IPS DF 19.7 (cell line): Measurements from ENCODE around the gene STARD13.

ENCODE experiments used
- DNase-seq: peaks from one replicate; pipeline ENCODE4 v3.0.0-alpha.2; 2013; ENCODE audit warnings: low read depth, low spot score

STARD13 gene

GRCh38 chr13:33307843-33308242 is 22.3 kb upstream of the STARD13 start:
- no peak for DNase-seq

DNA sequence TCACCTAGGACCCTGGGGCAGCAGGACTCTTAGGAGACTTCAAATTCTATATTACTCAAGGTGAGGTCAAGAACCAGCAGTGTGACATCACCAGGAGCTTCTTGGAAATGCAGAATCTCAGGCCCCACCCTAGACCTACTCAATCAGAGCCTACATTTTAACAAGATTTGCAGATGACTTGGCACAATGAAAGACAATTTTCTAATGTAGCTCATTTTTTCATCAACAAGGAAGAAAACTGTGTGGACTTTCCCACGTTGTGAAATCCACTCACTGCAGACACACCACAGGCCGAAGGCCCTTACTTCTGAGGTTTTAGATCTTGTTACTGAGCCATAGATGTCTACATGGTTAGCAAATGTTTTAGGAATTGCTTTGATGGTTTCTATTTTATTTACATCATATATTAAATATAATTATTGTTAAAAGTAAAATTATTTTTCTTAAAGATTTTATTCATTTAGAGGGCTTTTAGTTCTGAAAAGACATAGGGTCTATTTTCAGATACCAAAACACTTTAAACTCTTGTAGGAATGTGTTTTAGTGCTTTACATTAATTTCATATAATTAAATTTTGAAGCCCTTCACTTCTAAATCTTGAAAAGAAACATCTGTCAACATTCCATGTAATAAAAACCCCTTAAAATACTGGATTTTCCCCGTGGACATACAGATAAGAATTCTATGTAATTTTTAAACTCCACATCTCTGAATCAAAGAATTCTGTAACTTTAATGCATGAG is 18.5 kb upstream of the STARD13 start:
- no peak for DNase-seq

DNA sequence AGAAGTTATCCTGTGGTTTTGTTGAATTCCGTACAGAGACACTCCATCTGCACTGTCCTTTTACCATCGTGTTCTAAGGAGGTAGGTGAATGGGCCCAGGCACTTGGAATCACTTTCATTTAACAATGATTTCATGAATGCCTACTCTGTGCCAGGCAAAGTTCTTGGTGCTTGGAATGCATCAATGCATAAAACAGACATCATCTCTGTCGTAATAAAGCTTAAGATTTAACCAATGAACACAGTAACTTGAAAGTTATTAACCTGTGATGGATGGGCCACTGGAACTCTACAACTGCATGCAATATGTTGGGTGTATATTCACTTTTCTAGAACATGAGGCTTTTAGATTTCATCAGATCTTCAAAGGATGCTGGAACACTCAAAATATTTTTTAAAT is 14.1 kb upstream of the STARD13 start:
- DNase-seq: no peak

GRCh38 chr13:33296793-33297425 is 11.4 kb upstream of the STARD13 start:
- DNase-seq: no peak

DNA sequence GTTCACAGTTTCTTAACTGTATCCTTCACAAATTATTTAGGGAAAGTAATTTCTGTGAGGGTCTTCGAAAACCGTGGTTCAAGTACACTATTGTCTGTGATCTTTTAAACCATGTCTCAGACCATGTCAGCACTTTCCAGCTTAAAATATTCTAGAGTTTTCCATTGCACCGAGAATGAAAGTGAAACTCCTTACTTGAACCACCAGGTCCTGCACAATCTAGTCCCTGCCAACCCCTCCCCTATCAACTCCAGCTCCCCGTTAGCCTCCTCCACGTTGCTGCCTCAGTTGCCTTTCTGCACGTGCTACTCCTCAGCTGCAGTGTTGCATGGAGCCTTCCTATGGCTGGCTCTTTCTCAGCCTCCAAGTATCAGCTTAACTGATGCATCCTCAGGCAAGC is 7.2 kb upstream of the STARD13 start:
- no peak for DNase-seq

DNA sequence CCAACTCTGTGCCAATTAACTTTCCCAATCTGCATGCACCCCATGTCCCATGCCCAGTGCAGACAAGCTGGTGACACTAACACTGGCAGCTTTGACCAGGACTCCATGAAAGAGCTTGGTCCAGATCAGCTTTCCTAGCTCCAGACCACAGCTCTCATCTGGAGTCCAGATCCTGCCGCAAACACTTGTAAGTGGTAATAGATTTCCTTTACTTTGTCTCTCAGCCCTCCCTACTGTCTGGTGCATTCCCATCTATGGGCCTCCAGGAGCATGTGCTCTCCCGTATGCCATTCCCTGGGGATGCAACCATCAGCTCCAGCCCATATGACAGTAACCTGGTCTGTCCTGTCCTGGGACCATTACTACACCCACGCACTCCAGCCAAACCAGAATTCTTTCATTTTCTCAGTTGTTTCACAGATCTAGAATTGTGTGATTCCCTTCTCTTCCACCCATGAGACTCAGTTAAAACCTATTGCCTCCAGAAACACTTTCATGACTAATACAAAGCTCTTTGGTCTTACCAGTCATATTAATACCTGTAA is 4.9 kb upstream of the STARD13 start:
- DNase-seq: no peak

DNA sequence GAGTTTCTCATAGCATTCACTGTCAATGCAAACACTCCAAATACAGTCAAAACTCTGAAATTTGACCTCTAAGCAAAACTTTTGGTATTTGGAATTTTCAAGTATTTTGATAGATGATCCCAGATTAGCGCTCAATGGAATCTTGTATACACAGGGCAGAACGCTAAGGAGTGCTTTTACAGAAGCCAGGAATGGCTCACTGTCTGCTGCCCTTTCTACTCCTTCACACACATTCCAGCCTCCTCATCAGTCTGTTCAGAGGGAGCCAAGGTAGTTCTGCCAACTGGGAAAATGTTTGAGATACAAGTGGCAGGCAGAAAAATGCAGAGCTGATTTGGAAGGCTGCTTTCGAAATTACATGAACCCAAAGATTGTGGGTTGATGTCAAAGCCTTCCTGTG is 4.4 kb upstream of the STARD13 start:
- no peak for DNase-seq

- DNase-seq: no peak
Observed at GRCh38 chr13:33287142-33287882, 1.8 kb upstream of the STARD13 start.

- no peak for DNase-seq
Observed at GRCh38 chr13:33286128-33286527, 573 bp upstream of the STARD13 start.

GRCh38 chr13:33284916-33285315 is 639 bp downstream of the STARD13 start:
- no peak for DNase-seq

GRCh38 chr13:33284031-33284430 is 1.5 kb downstream of the STARD13 start:
- no peak for DNase-seq

- DNase-seq: no peak
Observed at GRCh38 chr13:33283195-33283911, 2.2 kb downstream of the STARD13 start.

DNA sequence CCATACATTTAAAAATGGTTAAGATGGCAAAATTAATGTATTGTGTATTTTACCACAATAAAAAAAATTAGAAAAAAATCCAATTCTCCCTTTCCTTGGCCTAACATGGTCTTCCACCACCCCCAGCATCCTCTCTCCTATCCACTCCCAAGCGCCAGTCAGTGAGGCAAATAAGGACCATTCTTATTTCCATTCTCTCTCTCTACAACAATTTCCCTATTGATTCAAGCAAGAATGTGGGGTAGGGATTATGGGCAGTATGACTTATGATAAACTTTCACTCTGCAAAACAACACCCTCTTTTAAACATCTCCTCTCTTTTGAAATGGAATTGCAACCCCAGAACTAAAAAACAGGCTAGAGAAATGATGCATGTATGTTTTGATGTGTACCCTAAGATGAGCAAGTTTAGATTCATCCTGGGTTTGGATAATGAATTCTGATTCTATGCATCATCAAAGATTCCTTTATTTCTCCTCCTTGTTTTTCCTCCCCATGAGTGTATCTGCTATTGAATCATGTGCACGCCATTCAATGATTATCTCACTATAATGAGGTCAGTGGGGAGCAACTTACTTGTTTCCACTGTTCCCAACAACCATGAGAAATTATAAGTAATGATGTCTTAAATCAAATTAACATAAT is 3.5 kb downstream of the STARD13 start:
- DNase-seq: no peak

GRCh38 chr13:33280923-33281322 is 4.6 kb downstream of the STARD13 start:
- no peak for DNase-seq

GRCh38 chr13:33280279-33280905 is 5.2 kb downstream of the STARD13 start:
- DNase-seq: no peak

DNA sequence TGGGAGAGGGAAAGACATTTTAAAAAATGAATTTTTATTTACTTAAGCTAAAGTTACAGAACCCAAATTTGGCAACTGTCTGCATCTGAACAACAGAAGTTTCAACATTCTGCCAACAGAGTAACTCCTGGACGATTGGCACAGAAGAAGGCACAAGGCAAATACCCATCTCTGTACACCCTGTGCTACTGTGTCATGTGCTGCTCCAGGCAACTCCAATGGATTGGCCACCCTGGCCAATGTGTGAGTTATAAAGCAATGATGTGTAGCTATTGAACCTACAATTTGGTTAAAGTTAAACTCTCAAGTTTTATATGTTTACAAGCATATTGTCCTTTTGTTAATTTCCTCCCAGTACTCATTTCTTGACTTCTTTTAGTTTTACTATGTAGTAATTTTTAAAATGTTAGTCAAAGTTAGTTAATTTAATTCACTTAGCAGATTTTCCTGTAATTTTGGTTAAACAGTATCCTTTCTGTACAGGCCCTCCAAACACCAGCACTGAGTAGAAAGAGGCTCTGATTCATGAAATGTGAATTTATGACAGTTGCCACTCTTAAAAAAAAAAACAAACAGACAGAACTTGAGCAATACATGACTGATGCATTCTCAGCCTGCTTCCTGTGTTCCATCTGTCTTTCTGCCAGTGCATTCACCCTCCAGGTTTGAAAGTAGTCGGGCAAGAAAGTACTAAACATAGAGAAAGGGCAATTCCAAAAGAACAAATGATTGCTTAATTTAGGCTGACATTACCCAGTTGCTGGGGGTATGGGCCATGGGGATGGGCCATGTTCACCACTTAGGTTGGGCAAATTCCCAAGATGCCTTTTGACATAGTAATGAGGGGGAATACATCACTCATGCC is 5.9 kb downstream of the STARD13 start:
- no peak for DNase-seq

- DNase-seq: no peak
Observed at GRCh38 chr13:33278913-33279312, 6.6 kb downstream of the STARD13 start.

DNA sequence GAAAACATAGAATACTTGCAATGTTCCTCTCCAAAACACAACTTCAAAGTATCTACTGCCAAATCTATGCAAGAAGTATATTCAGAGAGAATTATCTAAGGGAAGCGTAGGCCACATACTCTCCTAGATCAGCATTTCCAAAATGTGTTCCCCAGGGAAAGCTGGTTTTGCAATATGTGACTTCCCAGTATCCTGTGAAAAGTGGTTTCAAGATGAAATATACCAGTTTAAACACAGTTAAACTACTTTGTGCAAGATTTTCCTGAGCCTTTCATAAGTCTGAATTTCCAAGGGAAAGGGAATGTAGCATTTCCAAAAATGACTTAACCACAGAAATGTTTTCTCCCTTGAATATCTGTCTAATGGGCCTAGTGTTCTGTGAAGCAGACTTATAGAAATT is 7.6 kb downstream of the STARD13 start:
- no peak for DNase-seq

- no peak for DNase-seq
Observed at GRCh38 chr13:33277037-33277740, 8.4 kb downstream of the STARD13 start.
